Activated CD4-positive, CD25-positive, alpha-beta regulatory T cell treated with anti-CD3 and anti-CD28 coated beads, Interleukin-2, amount 50 U/mL, for 16 hours (primary cell): ENCODE measurements around the gene FBXO10.
A peak's percentile ranks its signal among the peaks of the same experiment; 100 is the strongest.
"Not testable (repeated sequence)": the region's sequence is repeated elsewhere in the genome, so short reads cannot be mapped to it uniquely, and the experiment has no call there.

Experiments
- DNase-seq: peaks from one replicate; pipeline ENCODE4 v3.0.0-alpha.2; 2020; ENCODE audit warnings: low read depth, low spot score

FBXO10 gene

GRCh38 chr9:37511016-37512010, 64.9 kb downstream of the FBXO10 start:
- DNase-seq: no peak

- not testable (repeated sequence) for DNase-seq
Observed at GRCh38 chr9:37510053-37510452, 66.1 kb downstream of the FBXO10 start.

GRCh38 chr9:37509536-37509935, 66.6 kb downstream of the FBXO10 start:
- no peak for DNase-seq

GRCh38 chr9:37508834-37509206, 67.4 kb downstream of the FBXO10 start:
- no peak for DNase-seq

GRCh38 chr9:37508135-37508833, 67.9 kb downstream of the FBXO10 start:
- DNase-seq: no peak

GRCh38 chr9:37507566-37508134, 68.5 kb downstream of the FBXO10 start:
- DNase-seq: no peak

- no peak for DNase-seq
Observed at GRCh38 chr9:37504605-37505004, 71.6 kb downstream of the FBXO10 start.

GRCh38 chr9:37503736-37504135, 72.4 kb downstream of the FBXO10 start:
- DNase-seq: no peak

- DNase-seq: no peak
Observed at GRCh38 chr9:37501957-37502596, 74.1 kb downstream of the FBXO10 start.

- no peak for DNase-seq
Observed at GRCh38 chr9:37499297-37499696, 76.9 kb downstream of the FBXO10 start.

- no peak for DNase-seq
Observed at GRCh38 chr9:37498457-37498856, 77.7 kb downstream of the FBXO10 start.

- no peak for DNase-seq
Observed at GRCh38 chr9:37497320-37497719, 78.9 kb downstream of the FBXO10 start.

GRCh38 chr9:37496020-37496419, 80.2 kb downstream of the FBXO10 start:
- no peak for DNase-seq

GRCh38 chr9:37495571-37495970, 80.6 kb downstream of the FBXO10 start:
- DNase-seq: no peak

GRCh38 chr9:37491939-37492338, 84.2 kb downstream of the FBXO10 start:
- DNase-seq: no peak

GRCh38 chr9:37486616-37487548, 89.3 kb downstream of the FBXO10 start:
- DNase-seq: no peak

- no peak for DNase-seq
Observed at GRCh38 chr9:37486256-37486615, 89.9 kb downstream of the FBXO10 start.

- peak; percentile 92 for DNase-seq
Observed at GRCh38 chr9:37485389-37486255, 90.6 kb downstream of the FBXO10 start, which contains the start of gene POLR1E. Gene POLR1E, plus strand, starts transcription at chr9:37485948. Its CDS starts 100 bp downstream, at chr9:37486048.

- no peak for DNase-seq
Observed at GRCh38 chr9:37480759-37481158, 95.4 kb downstream of the FBXO10 start.
